ENCODE results near the gene PTOV1. TPM values are rescaled to one million over a fixed set of nuclear protein-coding genes. Genes with fewer than 3 reads are reported as not detected.

The PTOV1 gene
- polyA plus RNA-seq, 4 donors = 71.4 to 137 (median 88.0) TPM

DNA sequence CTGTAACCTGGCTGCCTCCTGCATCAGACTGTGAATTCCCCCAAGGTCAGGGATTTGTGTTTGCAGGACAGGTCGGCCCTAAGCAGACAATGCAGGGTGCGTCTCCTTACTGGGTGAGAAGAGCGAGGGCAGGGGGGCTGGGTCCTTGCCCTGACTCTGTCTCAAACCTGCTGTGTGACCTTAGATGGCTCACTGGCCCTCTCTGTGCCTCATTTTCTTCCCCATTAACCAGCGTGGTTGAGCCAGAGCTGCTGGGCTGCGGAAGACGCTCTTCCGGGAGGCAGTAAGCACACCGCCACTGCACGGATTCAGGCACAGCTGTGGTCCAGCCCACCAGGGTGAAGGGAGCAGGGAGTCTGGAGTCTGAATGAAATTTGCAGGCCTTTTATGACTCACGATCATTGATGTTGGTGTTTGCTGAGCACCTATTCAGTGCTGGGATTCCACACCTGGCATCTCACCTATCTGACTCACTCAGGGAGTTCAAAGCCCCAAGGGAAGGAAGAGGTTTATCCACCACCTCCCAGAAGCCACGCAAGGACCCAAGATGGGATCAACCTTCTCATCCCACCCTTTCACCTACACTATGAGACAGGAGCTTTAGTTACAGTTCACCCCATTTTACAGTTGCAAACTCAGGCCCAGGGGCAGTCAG is 23.7 kb downstream of the PTOV1 start:
- no peak for FAIRE-seq
- Histone ChIP-seq H3K4me3 (ENCODE audit: low read depth in 1 of 3, low read length in 3 of 3) (no peak overlapping the region), H3K9me3 (ENCODE audit: control insufficient read depth in 2 of 2, insufficient read depth in 1 of 2, low read depth in 1 of 2, low read length in 1 of 2) (no peaks in the 10 kb centered on the region), H3K27ac (ENCODE audit: low read depth in 1 of 3, low read length in 2 of 3) (no peak overlapping the region), H3K27me3 (ENCODE audit: control insufficient read depth in 3 of 3, insufficient read depth in 3 of 3, low read length in 3 of 3) (no peaks in the 10 kb centered on the region), H3K4me1 (ENCODE audit: control insufficient read depth in 3 of 3, insufficient read depth in 2 of 3, low read depth in 1 of 3, low read length in 2 of 3) (peaks cover 0 to 24% (median 4%) of the 10 kb centered on the region in 3 donors), H3K36me3 (ENCODE audit: control insufficient read depth in 3 of 3, insufficient read depth in 2 of 3, low read depth in 1 of 3, low read length in 3 of 3) (peaks cover 0 to 53% (median 0%) of the 10 kb centered on the region in 3 donors)
- WGBS, 3 donors = 90 to 94% (median 93%) methylated on average over 11 of the region's 11 CpGs
- no peak for DNase-seq

DNA sequence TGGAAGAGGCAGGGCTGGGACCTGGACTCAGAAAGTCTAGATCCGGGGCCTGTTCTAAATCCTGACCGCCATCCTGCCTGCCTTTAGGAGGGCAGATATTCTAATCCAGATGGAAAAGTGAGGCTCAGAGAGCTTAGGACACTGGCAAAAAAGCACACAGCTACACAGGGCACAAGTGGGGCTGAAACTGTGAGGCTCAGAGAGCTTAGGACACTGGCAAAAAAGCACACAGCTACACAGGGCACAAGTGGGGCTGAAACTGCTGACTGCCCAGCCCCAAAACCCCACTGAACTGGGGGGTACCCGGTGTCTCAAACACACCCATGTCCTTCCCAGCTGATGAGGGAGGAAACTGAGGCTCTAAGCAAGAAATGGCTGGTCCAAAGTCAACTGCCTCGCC is 24.2 kb downstream of the PTOV1 start:
- DNase-seq (no peak), FAIRE-seq (no peak)
- Histone ChIP-seq H3K36me3 (ENCODE audit: control insufficient read depth in 3 of 3, insufficient read depth in 2 of 3, low read depth in 1 of 3, low read length in 3 of 3) (peaks cover 0 to 59% (median 0%) of the 10 kb centered on the region in 3 donors), H3K4me1 (ENCODE audit: control insufficient read depth in 3 of 3, insufficient read depth in 2 of 3, low read depth in 1 of 3, low read length in 2 of 3) (peaks cover 0 to 24% (median 4%) of the 10 kb centered on the region in 3 donors), H3K27ac (ENCODE audit: low read depth in 1 of 3, low read length in 2 of 3) (peak overlapping the region; percentile 9 to 99 (median 98)), H3K9me3 (ENCODE audit: control insufficient read depth in 2 of 2, insufficient read depth in 1 of 2, low read depth in 1 of 2, low read length in 1 of 2) (no peaks in the 10 kb centered on the region), H3K4me3 (ENCODE audit: low read depth in 1 of 3, low read length in 3 of 3) (peak overlapping the region in 2 of 3 donors; percentile 80 to 83), H3K27me3 (ENCODE audit: control insufficient read depth in 3 of 3, insufficient read depth in 3 of 3, low read length in 3 of 3) (no peaks in the 10 kb centered on the region)
- WGBS, 3 donors = 66 to 81% (median 73%) methylated on average over 4 of the region's 4 CpGs

DNA sequence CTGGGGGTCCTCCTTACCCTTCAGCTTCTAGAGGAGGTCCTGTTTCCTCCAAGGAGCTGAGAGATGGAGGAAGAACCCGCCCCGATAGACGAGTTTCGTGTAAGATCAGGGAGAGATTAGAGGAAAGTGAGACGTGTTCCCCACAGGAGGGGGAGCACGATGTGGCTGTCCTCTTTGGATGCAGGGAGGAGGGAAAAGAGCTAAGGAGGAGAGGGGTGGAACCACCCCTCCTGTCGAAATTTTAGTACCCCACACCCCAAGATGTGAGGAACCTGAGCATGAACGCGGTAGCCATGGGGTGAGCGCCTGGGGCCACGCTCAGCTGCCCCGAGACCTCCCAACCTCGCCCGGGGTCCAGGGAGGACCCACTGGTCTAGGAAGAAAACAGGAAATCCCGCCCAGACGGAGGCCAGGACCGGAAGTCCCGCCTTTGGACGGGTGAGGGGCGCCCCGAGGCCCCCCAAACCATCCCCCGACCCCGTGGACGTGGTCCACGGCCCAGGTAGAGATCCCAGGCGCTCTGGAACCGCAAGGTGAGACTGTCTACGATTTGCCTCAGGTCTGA is 25.0 kb downstream of the PTOV1 start:
- peak in 1 of 2 donors; percentile 79 for DNase-seq
- H3K4me1 ChIP-seq (ENCODE audit: control insufficient read depth in 3 of 3, insufficient read depth in 2 of 3, low read depth in 1 of 3, low read length in 2 of 3) = peaks cover 0 to 19% (median 4%) of the 10 kb centered on the region in 3 donors
- H3K4me3 ChIP-seq (ENCODE audit: low read depth in 1 of 3, low read length in 3 of 3) = peak overlapping the region; percentile 78 to 83 (median 80)
- 1 to 2% (median 1%) methylated on average over 23 to 28 of the region's 28 CpGs for WGBS, 3 donors
- H3K9me3 ChIP-seq (ENCODE audit: control insufficient read depth in 2 of 2, insufficient read depth in 1 of 2, low read depth in 1 of 2, low read length in 1 of 2) = no peaks in the 10 kb centered on the region
- peak overlapping the region; percentile 86 to 99 (median 98) for H3K27ac ChIP-seq (ENCODE audit: low read depth in 1 of 3, low read length in 2 of 3)
- peaks cover 0 to 62% (median 2%) of the 10 kb centered on the region in 3 donors for H3K36me3 ChIP-seq (ENCODE audit: control insufficient read depth in 3 of 3, insufficient read depth in 2 of 3, low read depth in 1 of 3, low read length in 3 of 3)
- no peaks in the 10 kb centered on the region for H3K27me3 ChIP-seq (ENCODE audit: control insufficient read depth in 3 of 3, insufficient read depth in 3 of 3, low read length in 3 of 3)
- FAIRE-seq = no peak

DNA sequence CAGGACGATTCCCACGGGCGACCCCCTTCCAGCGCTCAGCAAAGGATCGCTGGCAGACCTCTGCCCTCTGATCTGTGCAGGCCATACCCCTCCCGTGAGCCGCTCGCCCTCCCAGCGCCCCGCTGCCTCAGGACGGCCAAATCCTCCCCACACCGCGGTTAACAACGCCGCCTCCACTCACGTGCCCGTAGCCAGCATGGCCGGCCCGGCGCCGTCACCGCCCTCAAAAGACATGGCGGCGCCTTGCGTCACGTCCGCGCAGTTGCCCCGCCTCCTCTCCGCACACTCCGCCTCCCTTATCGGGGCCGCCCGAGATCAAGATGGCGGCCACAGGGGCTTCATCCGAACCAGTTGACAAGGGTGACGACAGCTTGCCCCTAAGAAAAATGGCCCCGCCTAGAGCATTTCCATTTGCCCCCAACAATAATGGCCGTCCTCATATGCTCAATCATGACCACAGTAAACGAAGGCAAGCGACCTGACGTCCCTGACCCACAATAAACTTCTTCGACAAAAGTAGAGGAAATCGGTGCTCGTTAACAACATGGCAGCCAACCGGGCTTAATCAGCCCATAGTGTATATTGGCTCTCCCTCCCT is 25.6 kb downstream of the PTOV1 start:
- peak overlapping the region; percentile 78 to 83 (median 80) for H3K4me3 ChIP-seq (ENCODE audit: low read depth in 1 of 3, low read length in 3 of 3)
- FAIRE-seq = no peak
- H3K4me1 ChIP-seq (ENCODE audit: control insufficient read depth in 3 of 3, insufficient read depth in 2 of 3, low read depth in 1 of 3, low read length in 2 of 3) = peaks cover 0 to 19% (median 4%) of the 10 kb centered on the region in 3 donors
- H3K27ac ChIP-seq (ENCODE audit: low read depth in 1 of 3, low read length in 2 of 3) = peak overlapping the region; percentile 96 to 99 (median 98)
- no peaks in the 10 kb centered on the region for H3K27me3 ChIP-seq (ENCODE audit: control insufficient read depth in 3 of 3, insufficient read depth in 3 of 3, low read length in 3 of 3)
- H3K9me3 ChIP-seq (ENCODE audit: control insufficient read depth in 2 of 2, insufficient read depth in 1 of 2, low read depth in 1 of 2, low read length in 1 of 2) = no peaks in the 10 kb centered on the region
- peak; percentile 98 to 99 for DNase-seq
- peaks cover 0 to 62% (median 6%) of the 10 kb centered on the region in 3 donors for H3K36me3 ChIP-seq (ENCODE audit: control insufficient read depth in 3 of 3, insufficient read depth in 2 of 3, low read depth in 1 of 3, low read length in 3 of 3)
- 0% methylated on average over 37 to 46 of the region's 46 CpGs for WGBS, 3 donors

DNA sequence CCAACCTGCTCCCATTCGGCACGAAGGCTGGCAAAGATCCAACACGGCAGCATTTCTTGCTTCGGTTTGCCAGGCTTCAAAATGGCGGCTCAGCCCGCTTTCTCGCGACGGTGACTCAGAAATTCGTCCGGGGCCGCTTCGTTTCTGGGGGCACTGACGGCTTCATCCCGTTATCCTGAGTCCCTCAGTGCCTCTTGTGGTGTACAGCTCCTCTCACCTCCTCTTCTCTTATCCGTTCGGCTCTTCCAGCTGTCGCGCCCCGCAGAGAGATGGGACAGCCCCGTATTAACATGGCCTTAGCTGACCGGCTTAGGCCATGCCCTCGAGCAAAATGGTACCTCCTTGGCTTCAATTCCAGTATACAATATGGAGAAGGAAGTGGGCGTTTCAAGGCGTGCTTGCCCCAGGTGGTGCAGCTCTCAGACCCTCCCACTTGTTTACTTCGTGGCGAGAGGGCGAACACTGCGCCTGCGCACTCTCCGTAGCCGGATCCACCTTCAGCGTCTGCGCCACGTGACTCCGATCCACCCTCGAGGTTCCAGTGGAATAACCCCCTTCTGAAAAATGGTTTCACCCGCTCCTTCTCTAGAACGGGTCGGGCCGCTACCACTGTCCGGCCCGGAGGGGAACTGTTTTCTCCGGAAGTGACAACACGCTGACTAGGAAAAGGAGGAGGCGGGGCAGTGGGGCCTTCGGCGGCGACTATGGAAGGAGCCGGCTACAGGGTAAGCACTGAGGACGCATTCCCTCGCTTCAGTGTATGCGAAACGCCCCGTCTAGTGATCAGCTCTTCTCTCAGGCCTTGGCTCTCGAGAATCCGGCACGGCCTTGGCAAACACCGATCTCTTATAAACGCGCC is 26.3 kb downstream of the PTOV1 start, which contains the start of the genes AKT1S1 and TBC1D17:
Gene AKT1S1 (minus strand): TSS at position 336 of the 859 bp plus-strand sequence. CDS start 4,060 bp downstream, outside the sequence.
Gene TBC1D17 (plus strand): TSS at position 683 of the 859 bp plus-strand sequence. CDS start 22 bp downstream, at position 705.
- peak; percentile 100 for DNase-seq
- H3K4me1 ChIP-seq (ENCODE audit: control insufficient read depth in 3 of 3, insufficient read depth in 2 of 3, low read depth in 1 of 3, low read length in 2 of 3) = peaks cover 0 to 19% (median 4%) of the 10 kb centered on the region in 3 donors
- H3K4me3 ChIP-seq (ENCODE audit: low read depth in 1 of 3, low read length in 3 of 3) = peak within 1 kb of the TSS; percentile 78 to 83 (median 80)
- FAIRE-seq = peak; percentile 49
- peak within 1 kb of the TSS; percentile 96 to 99 (median 98) for H3K27ac ChIP-seq (ENCODE audit: low read depth in 1 of 3, low read length in 2 of 3)
- H3K36me3 ChIP-seq (ENCODE audit: control insufficient read depth in 3 of 3, insufficient read depth in 2 of 3, low read depth in 1 of 3, low read length in 3 of 3) = peaks cover 2 to 62% (median 11%) of the 10 kb centered on the region in 3 donors
- 0% methylated on average over 61 of the region's 61 CpGs for WGBS, 3 donors
- H3K9me3 ChIP-seq (ENCODE audit: control insufficient read depth in 2 of 2, insufficient read depth in 1 of 2, low read depth in 1 of 2, low read length in 1 of 2) = no peaks in the 10 kb centered on the region
- no peaks in the 10 kb centered on the region for H3K27me3 ChIP-seq (ENCODE audit: control insufficient read depth in 3 of 3, insufficient read depth in 3 of 3, low read length in 3 of 3)

DNA sequence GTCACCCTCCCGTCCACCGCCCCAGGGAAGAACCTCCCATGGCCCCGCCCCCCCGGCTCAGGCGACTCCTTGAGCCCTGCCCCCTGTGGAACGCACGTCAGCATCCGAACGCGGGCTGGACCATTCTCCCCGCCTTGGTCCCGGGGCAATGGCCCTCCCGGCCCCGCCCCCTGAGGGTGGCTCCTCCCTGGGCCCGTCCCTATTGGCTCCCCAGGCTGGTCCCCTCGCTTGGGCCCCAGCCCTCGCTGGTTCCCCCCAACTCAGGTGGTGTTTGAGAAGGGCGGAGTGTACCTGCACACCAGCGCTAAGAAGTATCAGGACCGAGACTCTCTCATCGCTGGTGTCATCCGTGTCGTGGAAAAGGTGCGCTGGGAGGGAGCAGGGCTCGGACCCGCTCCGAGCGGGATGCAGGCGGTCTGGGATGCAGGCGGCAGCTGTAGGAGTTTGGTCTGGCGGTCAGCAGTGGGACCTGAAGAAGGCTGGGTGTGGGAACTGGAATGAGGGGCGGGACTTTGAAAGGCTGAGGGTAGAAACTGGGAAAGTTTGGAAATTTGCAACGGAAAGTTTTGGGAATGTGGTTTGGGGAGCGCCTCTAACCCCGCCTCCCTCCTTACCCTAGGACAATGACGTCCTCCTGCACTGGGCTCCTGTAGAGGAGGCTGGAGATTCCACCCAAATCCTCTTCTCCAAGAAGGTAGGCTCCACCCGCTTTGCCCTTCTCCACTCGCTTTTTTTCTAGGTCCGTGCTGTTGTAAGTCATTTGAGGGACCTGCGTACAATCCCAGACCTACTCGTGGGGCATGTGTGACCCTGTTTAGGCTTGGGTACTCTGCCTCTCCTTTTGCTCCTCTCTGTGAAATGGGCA is 27.2 kb downstream of the PTOV1 start:
- Histone ChIP-seq H3K4me3 (ENCODE audit: low read depth in 1 of 3, low read length in 3 of 3) (peak overlapping the region; percentile 45 to 83 (median 61)), H3K27ac (ENCODE audit: low read depth in 1 of 3, low read length in 2 of 3) (peak overlapping the region; percentile 79 to 99 (median 98)), H3K36me3 (ENCODE audit: control insufficient read depth in 3 of 3, insufficient read depth in 2 of 3, low read depth in 1 of 3, low read length in 3 of 3) (peaks cover 10 to 64% (median 20%) of the 10 kb centered on the region in 3 donors), H3K9me3 (ENCODE audit: control insufficient read depth in 2 of 2, insufficient read depth in 1 of 2, low read depth in 1 of 2, low read length in 1 of 2) (peaks cover 0 to 7% of the 10 kb centered on the region in 2 donors), H3K27me3 (ENCODE audit: control insufficient read depth in 3 of 3, insufficient read depth in 3 of 3, low read length in 3 of 3) (no peaks in the 10 kb centered on the region), H3K4me1 (ENCODE audit: control insufficient read depth in 3 of 3, insufficient read depth in 2 of 3, low read depth in 1 of 3, low read length in 2 of 3) (peaks cover 0 to 19% (median 4%) of the 10 kb centered on the region in 3 donors)
- no peak for FAIRE-seq
- 8 to 10% (median 8%) methylated on average over 30 to 41 of the region's 41 CpGs for WGBS, 3 donors
- peak; percentile 99 for DNase-seq

DNA sequence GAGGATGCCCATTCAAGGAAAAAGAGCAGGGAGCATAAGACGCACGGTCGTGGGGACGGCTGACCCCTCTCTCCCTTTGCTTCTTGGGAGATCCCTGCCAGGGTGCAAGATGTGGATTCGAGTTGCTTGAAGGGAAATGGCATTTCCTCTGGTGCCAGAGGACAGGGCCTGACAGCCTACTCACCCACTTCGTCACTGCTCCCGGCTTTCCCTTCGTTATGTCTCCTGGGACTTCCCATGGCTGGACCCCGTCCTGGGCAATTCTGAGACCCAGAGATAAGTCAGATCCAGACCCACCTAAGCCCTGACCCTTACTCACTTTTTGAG is 27.7 kb downstream of the PTOV1 start:
- Histone ChIP-seq H3K4me3 (ENCODE audit: low read depth in 1 of 3, low read length in 3 of 3) (peak overlapping the region in 1 of 3 donors; percentile 83), H3K27me3 (ENCODE audit: control insufficient read depth in 3 of 3, insufficient read depth in 3 of 3, low read length in 3 of 3) (no peaks in the 10 kb centered on the region), H3K4me1 (ENCODE audit: control insufficient read depth in 3 of 3, insufficient read depth in 2 of 3, low read depth in 1 of 3, low read length in 2 of 3) (peaks cover 0 to 19% (median 4%) of the 10 kb centered on the region in 3 donors), H3K9me3 (ENCODE audit: control insufficient read depth in 2 of 2, insufficient read depth in 1 of 2, low read depth in 1 of 2, low read length in 1 of 2) (peaks cover 0 to 9% of the 10 kb centered on the region in 2 donors), H3K27ac (ENCODE audit: low read depth in 1 of 3, low read length in 2 of 3) (peak overlapping the region in 2 of 3 donors; percentile 98 to 99), H3K36me3 (ENCODE audit: control insufficient read depth in 3 of 3, insufficient read depth in 2 of 3, low read depth in 1 of 3, low read length in 3 of 3) (peaks cover 16 to 67% (median 26%) of the 10 kb centered on the region in 3 donors)
- WGBS, 3 donors = 87 to 92% (median 88%) methylated on average over 9 of the region's 9 CpGs
- DNase-seq (no peak), FAIRE-seq (no peak)

Data from small intestine (tissue), 7 donors.